Endodermal cell (in vitro differentiated cells): ENCODE data around the gene SHC2. TPM values are rescaled to one million over a fixed set of nuclear protein-coding genes. Genes with fewer than 3 reads are reported as not detected.
"Not testable (repeated sequence)": the region's sequence is repeated elsewhere in the genome, so short reads cannot be mapped to it uniquely, and the experiment has no call there.

ENCODE experiments used
- DNase-seq: peaks from one replicate; pipeline ENCODE4 v3.0.0-alpha.2; 2017
- H3K27ac ChIP-seq: 2 replicates; pipeline ENCODE4 v1.5.1; 2013; ENCODE audit warnings: mild to moderate bottlenecking, low read depth, low read length, moderate library complexity
- H3K27me3 ChIP-seq: 2 replicates; pipeline ENCODE4 v1.6.1; 2013; ENCODE audit warnings: mild to moderate bottlenecking, low read length, moderate library complexity; ENCODE audit not compliant: insufficient read depth, control insufficient read depth, poor library complexity, severe bottlenecking
- H3K36me3 ChIP-seq: 2 replicates; pipeline ENCODE4 v1.7.0; 2013; ENCODE audit warnings: mild to moderate bottlenecking, low read length, moderate library complexity; ENCODE audit not compliant: control insufficient read depth, insufficient read depth
- H3K4me1 ChIP-seq: one replicate; pipeline ENCODE4 v1.7.0; 2013; ENCODE audit warnings: low read length; ENCODE audit not compliant: control insufficient read depth, insufficient read depth
- H3K4me3 ChIP-seq: 2 replicates; pipeline ENCODE4 v1.5.1; 2013; ENCODE audit warnings: mild to moderate bottlenecking, low read length, moderate library complexity
- H3K9ac ChIP-seq: 2 replicates; pipeline ENCODE4 v1.6.1; 2013; ENCODE audit warnings: mild to moderate bottlenecking, low read length, moderate library complexity; ENCODE audit not compliant: poor library complexity, severe bottlenecking; ENCODE audit errors: extremely low read depth
- H3K9me3 ChIP-seq: 2 replicates; pipeline ENCODE4 v1.6.1; 2013; ENCODE audit warnings: mild to moderate bottlenecking, low read length, moderate library complexity; ENCODE audit not compliant: control insufficient read depth
- H3K27ac Mint-ChIP-seq: 2 replicates; pipeline ENCODE4 v1.8.0; 2020; ENCODE audit warnings: mixed read lengths
- H3K27me3 Mint-ChIP-seq: 2 replicates; pipeline ENCODE4 v1.8.0; 2021; ENCODE audit warnings: mild to moderate bottlenecking, mixed read lengths; ENCODE audit not compliant: insufficient read depth
- H3K36me3 Mint-ChIP-seq: 2 replicates; pipeline ENCODE4 v1.8.0; 2020; ENCODE audit warnings: low read depth, mixed read lengths
- H3K4me1 Mint-ChIP-seq: 2 replicates; pipeline ENCODE4 v1.8.0; 2020; ENCODE audit warnings: mixed read lengths
- H3K4me3 Mint-ChIP-seq: 2 replicates; pipeline ENCODE4 v1.8.0; 2020; ENCODE audit warnings: mild to moderate bottlenecking, moderate library complexity, mixed read lengths
- H3K9me3 Mint-ChIP-seq: 2 replicates; pipeline ENCODE4 v1.8.0; 2020; ENCODE audit warnings: mild to moderate bottlenecking, mixed read lengths
- WGBS, 2 experiments: methylation state at CpG; one replicate each; pipeline versions ENCODE4 v1.1.5 to v1.1.7; 2013; ENCODE audit warnings: missing lambda C conversion rate in 2 of 2, mixed read lengths in 1 of 2; ENCODE audit not compliant: insufficient coverage in 1 of 2, insufficient read length in 1 of 2; 5-methylcytosine and 5-hydroxymethylcytosine counted together
- total RNA-seq, 2 donors: library from RNA; stranded (reverse); fragmentation: NEBNext Ultra II Directional in 1 of 2; extraction: Animal tissue kit (Norgen Biotek cat#: 25700) in 1 of 2; gene quantifications; 2 replicates in 1 of 2; 3 replicates in 1 of 2; pipeline ENCODE4 v1.2.1, GENCODE V29; 2021
- TF ChIP-seq, protein P1 (sequence below): fragments of 200-600 bp; sonication (generic); conservative IDR thresholded peaks from 2 replicates; pipeline ENCODE4 v1.5.0; 2021; ENCODE audit warnings: antibody characterized with exemption, mild to moderate bottlenecking

SHC2 gene
- total RNA-seq, 2 donors from 2014 or later: 56.5 to 93.0 TPM

- Mint-ChIP-seq H3K4me1 (peaks cover 8% of the 10 kb centered on the region), H3K4me3 (no peak overlapping the region), H3K27me3 (peaks cover 10% of the 10 kb centered on the region), H3K27ac (no peak overlapping the region), H3K9me3 (no peaks in the 10 kb centered on the region), H3K36me3 (no peaks in the 10 kb centered on the region)
- Histone ChIP-seq H3K9me3 (no peaks in the 10 kb centered on the region), H3K4me1 (no peaks in the 10 kb centered on the region), H3K9ac (no peak overlapping the region), H3K4me3 (no peak overlapping the region), H3K27ac (no peak overlapping the region), H3K27me3 (peaks cover 11% of the 10 kb centered on the region), H3K36me3 (no peaks in the 10 kb centered on the region)
- 58 to 73% methylated on average over 18 to 35 of the region's 36 CpGs for WGBS, 2 experiments
- TF ChIP-seq, protein P1, sequence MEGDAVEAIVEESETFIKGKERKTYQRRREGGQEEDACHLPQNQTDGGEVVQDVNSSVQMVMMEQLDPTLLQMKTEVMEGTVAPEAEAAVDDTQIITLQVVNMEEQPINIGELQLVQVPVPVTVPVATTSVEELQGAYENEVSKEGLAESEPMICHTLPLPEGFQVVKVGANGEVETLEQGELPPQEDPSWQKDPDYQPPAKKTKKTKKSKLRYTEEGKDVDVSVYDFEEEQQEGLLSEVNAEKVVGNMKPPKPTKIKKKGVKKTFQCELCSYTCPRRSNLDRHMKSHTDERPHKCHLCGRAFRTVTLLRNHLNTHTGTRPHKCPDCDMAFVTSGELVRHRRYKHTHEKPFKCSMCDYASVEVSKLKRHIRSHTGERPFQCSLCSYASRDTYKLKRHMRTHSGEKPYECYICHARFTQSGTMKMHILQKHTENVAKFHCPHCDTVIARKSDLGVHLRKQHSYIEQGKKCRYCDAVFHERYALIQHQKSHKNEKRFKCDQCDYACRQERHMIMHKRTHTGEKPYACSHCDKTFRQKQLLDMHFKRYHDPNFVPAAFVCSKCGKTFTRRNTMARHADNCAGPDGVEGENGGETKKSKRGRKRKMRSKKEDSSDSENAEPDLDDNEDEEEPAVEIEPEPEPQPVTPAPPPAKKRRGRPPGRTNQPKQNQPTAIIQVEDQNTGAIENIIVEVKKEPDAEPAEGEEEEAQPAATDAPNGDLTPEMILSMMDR: peak; percentile 50
- DNase-seq: peak; percentile 85
These were observed 48.2 kb downstream of the SHC2 start for GRCh38 chr19:412356-413355.

DNA sequence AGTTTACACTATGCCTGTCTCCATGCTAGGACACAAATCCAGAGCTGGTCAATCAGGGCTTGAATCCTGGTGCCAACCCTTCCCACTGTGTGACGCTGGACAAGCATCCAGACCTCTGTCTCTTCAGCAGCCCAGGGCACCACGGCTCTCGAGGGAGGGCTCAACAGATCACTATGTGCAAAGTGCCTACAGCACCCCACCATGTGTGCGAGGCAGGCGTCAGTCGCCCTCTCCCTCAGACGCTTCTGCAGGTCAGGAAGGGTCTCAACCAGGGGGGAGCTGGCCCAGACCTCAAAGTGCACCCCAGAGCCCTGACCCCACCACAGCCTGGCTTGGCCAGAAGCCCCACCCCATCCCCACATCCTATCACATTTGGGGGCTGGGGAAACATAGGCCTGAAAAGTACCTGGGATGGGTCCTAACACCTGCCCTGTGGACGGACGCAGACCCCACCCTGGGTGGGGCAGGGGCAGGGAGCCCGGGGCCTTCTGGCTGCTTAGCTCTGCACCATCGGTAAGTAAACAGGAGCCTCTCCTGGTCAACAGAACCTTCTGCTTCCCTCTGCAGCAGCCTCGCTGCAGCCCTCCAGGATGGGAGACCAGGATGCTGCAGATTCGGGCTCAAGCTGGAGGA, 49.0 kb downstream of the SHC2 start:
- whole genome bisulfite sequencing, 2 experiments: 78 to 89% methylated on average over 12 to 13 of the region's 13 CpGs
- no peaks in the 10 kb centered on the region for H3K36me3 ChIP-seq
- no peaks in the 10 kb centered on the region for H3K4me1 ChIP-seq
- H3K9ac ChIP-seq: no peak overlapping the region
- H3K4me1 Mint-ChIP-seq: peaks cover 8% of the 10 kb centered on the region
- no peak overlapping the region for H3K27ac ChIP-seq
- no peak overlapping the region for H3K4me3 ChIP-seq
- H3K27me3 Mint-ChIP-seq: peaks cover 10% of the 10 kb centered on the region
- TF ChIP-seq, protein P1: no peak
- no peak overlapping the region for H3K4me3 Mint-ChIP-seq
- H3K27ac Mint-ChIP-seq: no peak overlapping the region
- no peaks in the 10 kb centered on the region for H3K9me3 Mint-ChIP-seq
- no peaks in the 10 kb centered on the region for H3K36me3 Mint-ChIP-seq
- no peaks in the 10 kb centered on the region for H3K9me3 ChIP-seq
- DNase-seq: peak; percentile 56
- peaks cover 11% of the 10 kb centered on the region for H3K27me3 ChIP-seq

DNA sequence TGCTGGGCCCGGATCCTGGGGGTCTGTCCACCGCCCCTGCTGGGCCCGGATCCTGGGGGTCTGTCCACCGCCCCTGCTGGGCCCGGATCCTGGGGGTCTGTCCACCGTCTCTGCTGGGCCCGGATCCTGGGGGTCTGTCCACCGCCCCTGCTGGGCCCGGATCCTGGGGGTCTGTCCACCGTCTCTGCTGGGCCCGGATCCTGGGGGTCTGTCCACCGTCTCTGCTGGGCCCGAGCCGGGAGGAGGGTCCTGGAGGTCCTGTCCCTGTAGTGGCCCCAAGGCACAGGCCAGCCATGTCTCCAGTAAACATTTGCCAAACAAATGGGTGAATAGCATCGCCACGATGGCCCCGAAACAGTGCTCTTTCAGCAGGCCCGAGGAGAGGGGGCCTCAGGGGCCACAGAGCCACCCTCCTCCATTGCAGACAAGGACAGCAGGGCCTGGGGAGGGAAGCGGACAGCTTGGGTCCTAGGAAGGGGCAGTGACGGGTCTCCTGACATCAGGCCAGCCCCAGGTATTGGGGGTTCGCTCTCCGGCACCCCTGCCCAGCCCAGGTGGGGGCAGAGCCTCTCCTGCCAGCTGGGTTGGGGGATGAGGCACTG, 49.6 kb downstream of the SHC2 start:
- DNase-seq, H3K27me3 Mint-ChIP-seq, H3K4me1 Mint-ChIP-seq, H3K4me3 Mint-ChIP-seq, H3K27ac Mint-ChIP-seq, H3K36me3 ChIP-seq, H3K9me3 ChIP-seq, H3K4me3 ChIP-seq, H3K9ac ChIP-seq, H3K36me3 Mint-ChIP-seq, H3K9me3 Mint-ChIP-seq, H3K4me1 ChIP-seq, H3K27ac ChIP-seq: not testable (repeated sequence)
- H3K27me3 ChIP-seq: peaks cover 11% of the 10 kb centered on the region
- 90% methylated on average over 11 to 21 of the region's 22 CpGs for WGBS, 2 experiments
